ENCODE measurements around the gene PABPN1.

PABPN1 gene

GRCh38 chr14:23358042-23358441 is 36.8 kb downstream of the PABPN1 start:
- no peak for DNase-seq (ENCODE audit: low read depth in 2 of 2)

DNA sequence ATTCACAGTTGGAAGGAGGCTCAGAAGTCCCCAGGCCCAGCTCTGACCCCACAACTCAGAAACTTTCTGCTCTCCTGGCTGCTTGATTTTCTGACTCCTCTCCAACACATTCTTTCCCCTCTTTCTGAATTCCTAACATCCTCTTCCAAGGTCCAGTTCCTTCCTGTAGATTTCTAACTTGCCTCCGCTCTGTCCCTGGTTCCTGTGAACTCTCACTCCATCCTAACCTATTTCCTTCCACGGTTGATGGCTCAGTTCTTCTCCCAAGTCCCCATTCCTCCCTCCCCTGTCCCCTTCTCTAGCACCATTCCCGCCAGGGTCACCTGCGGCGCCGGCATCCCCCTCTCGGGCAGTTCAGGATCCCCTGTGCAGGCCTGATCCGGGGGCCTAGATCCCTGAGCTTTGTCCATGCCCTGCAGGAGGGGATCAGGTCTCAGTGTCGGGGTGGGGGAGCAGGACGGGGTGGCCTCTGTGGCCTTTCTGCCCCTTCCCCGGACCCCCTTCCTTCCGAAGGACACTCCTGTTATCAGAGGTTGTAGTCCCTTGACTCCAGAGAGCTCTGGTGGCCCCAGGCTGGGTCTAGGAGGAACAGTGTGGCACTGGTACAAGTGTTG is 37.4 kb downstream of the PABPN1 start:
- no peak for DNase-seq (ENCODE audit: low read depth in 2 of 2)

DNA sequence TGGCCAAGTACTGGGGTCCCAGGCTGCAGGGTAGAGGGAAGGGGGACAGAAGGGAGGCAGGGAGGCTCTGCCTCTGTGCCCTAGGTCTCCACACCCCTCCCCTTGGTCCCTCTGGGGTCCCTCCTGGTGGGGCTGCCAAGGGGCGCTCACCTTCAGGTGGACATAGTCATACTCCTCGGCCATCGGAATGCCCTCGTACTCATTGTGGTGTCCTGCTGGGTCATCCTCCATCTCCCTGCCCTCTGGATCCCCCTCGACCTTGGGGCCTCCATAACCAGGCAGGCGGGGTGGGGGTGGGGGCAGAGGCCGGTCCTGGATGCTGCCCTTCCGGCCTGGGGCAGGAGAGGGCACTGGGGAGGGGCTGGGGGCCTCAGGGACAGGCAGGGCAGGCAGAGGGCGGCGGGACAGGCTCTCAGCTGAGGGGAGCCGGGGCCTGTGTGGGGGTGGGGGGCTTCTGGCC is 37.9 kb downstream of the PABPN1 start:
- no peak for DNase-seq (ENCODE audit: low read depth in 2 of 2)

DNA sequence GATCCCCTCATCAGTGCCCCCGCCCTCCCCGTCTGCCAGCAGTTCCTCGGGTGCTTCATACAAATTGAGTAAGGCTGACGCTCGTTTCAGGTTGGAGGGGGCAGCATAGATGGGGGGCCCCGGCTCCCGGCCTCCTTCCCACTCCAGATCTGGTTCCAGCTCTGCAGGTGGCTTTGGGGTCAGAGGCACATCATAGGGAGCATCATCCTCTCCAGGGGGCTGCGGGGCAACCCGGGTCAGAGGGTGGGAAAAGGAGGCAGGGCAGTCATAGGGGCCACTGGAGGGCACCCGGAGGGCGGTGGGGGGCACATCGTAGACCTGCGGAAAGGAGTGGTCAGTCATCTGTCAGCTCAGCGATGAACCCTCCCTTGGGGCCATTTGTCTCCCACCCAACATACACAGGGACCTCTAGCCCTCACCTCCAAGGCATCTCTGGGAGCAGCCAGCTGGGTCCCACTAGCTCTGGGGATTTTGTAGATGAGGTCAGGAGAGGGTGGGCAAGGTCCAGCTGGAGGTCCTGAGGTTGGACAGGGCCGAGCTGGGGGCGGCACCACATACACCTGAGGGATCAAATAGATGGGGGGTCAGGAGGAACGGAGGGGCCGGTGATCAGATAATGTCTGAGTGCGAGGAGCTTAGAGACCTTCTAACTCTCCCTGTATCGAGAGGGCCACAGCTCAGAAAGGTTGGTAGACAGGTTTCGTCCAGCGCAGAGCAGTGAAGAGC is 38.6 kb downstream of the PABPN1 start:
- no peak for DNase-seq (ENCODE audit: low read depth in 2 of 2)

DNA sequence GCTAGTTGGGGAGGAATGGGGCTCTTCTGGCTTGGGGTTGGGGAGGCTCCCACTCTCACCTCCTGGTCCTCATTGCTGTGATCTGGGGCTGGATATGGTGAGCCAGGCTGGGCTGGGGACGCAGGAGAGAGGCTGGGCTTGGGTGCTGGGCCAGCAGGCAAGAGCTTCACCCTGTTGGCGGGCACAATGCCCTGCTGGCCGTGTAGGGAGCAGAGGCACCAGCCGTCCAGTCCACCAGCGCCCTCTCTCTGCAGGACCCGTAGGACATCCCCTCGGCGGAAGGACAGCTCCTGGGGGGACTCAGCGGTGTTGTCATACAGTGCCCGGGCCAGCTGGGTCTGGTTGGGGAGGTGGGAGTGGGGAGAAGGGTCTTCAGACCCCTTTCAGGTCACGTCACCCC is 39.2 kb downstream of the PABPN1 start:
- no peak for DNase-seq (ENCODE audit: low read depth in 2 of 2)

DNA sequence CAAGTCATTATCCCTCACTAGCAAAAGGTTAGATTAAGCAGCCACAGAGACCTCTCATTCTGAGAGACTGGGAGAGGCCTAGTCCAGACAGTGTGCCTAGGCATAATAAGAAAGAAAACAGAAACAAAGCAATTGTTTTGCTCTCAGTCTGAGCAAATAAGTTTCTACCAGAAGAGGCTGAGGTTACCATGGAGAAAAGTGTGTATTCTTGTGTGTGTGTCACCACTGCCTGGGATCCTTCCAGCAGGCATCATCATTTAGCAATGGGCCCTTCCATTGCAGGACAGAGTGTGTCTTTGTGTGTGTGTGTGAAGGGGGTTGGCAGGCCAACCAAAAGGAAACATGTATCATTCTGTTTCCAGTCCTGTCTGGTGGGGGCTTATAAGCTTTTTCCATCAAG is 40.1 kb downstream of the PABPN1 start:
- DNase-seq (ENCODE audit: low read depth in 2 of 2) = no peak

- DNase-seq (ENCODE audit: low read depth in 2 of 2) = no peak
Measured at GRCh38 chr14:23361763-23362162, 40.5 kb downstream of the PABPN1 start.

GRCh38 chr14:23362200-23362599 is 40.9 kb downstream of the PABPN1 start:
- no peak for DNase-seq (ENCODE audit: low read depth in 2 of 2)

GRCh38 chr14:23364164-23365035 is 43.1 kb downstream of the PABPN1 start:
- no peak for DNase-seq (ENCODE audit: low read depth in 2 of 2)

GRCh38 chr14:23365036-23365731 is 43.9 kb downstream of the PABPN1 start, which contains the start of gene EFS:
Gene EFS, minus strand, starts transcription at chr14:23365172. Its CDS starts 147 bp downstream, at chr14:23365025.
- no peak for DNase-seq (ENCODE audit: low read depth in 2 of 2)

DNA sequence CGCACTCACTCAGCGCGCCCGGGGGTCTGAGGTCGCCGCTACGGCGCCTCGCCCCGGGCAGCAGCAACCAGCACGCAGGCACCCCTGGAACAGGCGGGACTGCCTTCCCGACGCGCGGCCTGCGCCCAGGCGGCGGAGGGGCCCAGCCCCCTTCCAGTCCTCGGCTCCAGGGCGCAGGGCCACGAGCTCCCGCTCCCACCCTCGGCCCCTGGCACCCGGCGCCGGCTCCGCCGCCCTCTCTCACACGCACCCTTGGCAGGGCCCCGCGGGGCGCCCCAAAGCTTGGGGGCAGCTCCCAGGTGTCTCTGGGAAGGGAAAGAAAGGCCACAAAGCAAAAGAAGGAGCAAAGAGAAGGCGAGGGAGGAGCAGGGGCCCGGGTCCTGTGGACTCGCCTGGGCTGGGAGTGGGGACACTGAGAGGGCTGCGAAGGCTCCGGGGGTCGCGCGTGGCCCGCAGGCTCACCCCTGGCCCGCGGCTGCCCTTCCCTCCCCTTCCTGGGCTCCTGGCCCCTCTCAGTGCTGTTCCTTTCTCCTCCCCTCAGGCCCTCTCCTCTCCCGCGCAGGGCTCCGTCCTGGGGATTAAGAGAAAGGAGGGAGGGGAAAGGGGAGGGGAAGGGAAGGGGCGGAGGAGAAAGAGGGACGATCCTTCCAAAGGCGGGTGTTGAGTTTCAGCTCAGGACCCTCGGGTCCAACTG is 44.6 kb downstream of the PABPN1 start:
- no peak for DNase-seq (ENCODE audit: low read depth in 2 of 2)

DNA sequence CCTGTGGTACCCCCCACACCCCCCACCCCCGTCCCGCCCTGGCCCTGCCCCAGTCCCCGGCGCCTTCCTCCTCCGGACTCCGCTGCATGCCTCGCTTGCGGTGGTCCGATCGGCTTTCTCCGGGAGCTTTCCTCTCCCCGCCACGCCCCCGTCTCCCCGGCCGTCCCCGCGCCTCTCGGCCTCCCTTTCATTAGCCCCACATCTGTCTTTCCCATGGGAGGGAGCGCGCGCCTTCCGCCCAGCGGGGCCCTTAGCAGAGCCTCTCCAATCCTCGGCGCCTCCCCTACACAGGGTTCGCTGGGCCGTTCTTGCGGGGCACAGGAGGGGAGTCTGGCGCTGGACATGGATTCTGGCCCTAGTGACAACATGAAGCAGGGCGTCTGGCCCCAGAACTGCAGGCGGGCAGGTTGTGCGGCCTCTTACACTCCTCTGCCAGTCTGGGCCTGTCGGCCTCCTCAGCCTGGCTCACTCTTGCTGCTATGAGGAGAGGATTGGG is 45.2 kb downstream of the PABPN1 start:
- no peak for DNase-seq (ENCODE audit: low read depth in 2 of 2)

- no peak for DNase-seq (ENCODE audit: low read depth in 2 of 2)
Measured at GRCh38 chr14:23370221-23370620, 49.0 kb downstream of the PABPN1 start.

- no peak for DNase-seq (ENCODE audit: low read depth in 2 of 2)
Measured at GRCh38 chr14:23371865-23372264, 50.6 kb downstream of the PABPN1 start.

DNA sequence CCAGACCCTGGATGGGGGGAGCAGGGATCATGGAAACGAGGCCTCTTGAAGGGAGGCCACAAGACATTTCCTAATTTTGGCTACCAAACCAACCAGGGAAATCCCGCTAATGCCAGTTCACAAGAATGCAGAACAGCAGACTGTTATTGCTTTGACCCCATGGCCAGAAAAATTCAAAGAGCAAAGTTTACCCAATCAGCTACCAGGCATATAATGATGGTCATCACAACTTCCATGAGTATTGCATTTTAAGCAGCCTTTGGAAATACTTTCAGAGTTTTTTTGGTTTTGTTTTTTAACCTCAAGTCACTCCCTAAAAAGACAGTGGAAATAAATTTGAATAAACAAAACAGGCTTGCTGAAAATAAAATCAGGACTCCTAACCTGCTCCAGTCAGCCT is 51.3 kb downstream of the PABPN1 start, which contains the start of gene IL25:
Gene IL25 (plus strand): TSS at position 301 of the 400 bp plus-strand sequence.
- no peak for DNase-seq (ENCODE audit: low read depth in 2 of 2)

- no peak for DNase-seq (ENCODE audit: low read depth in 2 of 2)
Measured at GRCh38 chr14:23373041-23373440, 51.8 kb downstream of the PABPN1 start.
